Activated CD8-positive, alpha-beta memory T cell treated with anti-CD3 and anti-CD28 coated beads, Interleukin-2, amount 50 U/mL, for 4 hours (primary cell): ENCODE measurements around the gene RRAGB.
"Not testable (repeated sequence)": the region's sequence is repeated elsewhere in the genome, so short reads cannot be mapped to it uniquely, and the experiment has no call there.

Experiments
- DNase-seq: peaks from one replicate; pipeline ENCODE4 v3.0.0-alpha.2; 2020

Gene RRAGB, protein sequence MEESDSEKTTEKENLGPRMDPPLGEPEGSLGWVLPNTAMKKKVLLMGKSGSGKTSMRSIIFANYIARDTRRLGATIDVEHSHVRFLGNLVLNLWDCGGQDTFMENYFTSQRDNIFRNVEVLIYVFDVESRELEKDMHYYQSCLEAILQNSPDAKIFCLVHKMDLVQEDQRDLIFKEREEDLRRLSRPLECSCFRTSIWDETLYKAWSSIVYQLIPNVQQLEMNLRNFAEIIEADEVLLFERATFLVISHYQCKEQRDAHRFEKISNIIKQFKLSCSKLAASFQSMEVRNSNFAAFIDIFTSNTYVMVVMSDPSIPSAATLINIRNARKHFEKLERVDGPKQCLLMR

GRCh38 chrX:55717521-55718497 lies at the start of gene RRAGB:
Gene RRAGB, plus strand, starts transcription at chrX:55717749. Its CDS starts 579 bp downstream, at chrX:55718328.
- peak; percentile 90 for DNase-seq

DNA sequence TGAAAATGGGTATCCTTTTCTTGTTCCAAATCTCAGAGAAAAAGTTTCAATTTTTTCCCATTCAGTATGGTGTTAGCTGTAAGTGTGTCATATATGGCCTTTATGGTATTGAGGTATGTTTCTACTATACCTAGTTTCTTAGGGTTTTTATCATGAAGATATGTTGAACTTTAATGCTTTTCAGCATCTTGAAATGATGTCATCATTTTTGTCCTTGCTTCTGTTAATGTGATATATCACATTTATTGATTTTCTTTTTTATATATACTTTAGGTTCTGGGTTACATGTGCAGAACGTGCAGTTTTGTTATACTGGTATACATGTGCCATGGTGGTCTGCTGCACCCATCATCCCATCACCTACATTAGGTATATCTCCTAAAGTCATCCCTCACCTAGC lies 49.5 kb upstream of the RRAGB start:
- no peak for DNase-seq

- DNase-seq: not testable (repeated sequence)
Observed at GRCh38 chrX:55688579-55688978, 29.0 kb upstream of the RRAGB start.

GRCh38 chrX:55695227-55696018 lies 22.1 kb upstream of the RRAGB start:
- DNase-seq: no peak

DNA sequence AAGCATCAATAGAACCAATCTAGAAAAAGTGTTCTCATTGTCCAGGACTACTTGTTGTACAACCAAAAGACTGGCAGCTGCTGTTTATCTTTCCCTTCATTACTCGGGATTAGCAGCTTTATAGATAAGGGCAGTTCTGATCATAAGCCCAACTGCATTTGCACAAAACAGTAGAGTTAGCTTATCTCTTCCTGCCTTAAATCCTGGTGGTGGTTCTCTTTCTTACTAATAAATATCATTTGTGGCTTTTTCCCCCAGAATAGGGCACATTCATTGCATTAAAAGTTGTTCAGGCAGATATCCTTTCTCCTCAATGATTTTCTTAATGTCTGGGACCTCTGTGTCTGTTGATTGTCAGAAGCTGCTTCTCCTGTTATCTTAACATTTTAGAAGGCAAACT lies 20.2 kb upstream of the RRAGB start:
- DNase-seq: no peak

GRCh38 chrX:55702671-55703070 lies 14.9 kb upstream of the RRAGB start:
- no peak for DNase-seq

GRCh38 chrX:55703436-55703835 lies 14.1 kb upstream of the RRAGB start:
- DNase-seq: not testable (repeated sequence)

DNA sequence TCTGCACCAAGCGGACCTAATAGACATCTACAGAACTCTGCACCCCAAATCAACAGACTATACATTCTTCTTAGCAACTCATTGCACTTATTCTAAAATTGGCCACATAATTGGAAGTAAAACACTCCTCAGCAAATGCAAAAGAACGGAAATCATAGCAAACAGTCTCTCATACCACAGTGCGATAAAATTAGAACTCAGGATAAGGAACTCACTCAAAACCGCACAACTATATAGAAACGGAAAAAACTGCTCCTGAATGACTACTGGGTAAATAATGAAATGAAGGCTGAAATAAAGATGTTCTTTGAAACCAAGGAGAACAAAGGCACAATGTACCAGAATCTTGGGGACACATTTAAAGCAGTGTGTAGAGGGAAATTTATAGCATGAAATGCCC lies 12.5 kb upstream of the RRAGB start:
- not testable (repeated sequence) for DNase-seq

DNA sequence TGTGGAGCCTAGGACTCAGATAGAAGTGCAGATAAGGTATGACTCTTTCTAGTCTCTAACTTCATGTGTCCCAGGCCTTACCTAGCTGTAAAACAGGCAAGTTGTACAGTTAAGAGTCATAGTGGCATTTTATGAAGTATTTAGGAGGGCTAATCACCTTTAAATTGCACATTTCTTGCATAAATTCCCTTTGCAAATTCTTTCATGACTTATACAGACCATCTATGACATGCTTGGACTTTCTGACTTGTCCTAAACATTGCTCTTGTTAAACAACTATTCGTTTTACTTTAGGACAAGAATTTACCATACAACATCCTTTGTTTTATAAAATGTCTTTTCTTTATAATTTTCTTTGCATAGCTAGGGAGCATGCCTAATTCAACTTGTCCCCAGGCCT lies 7.8 kb upstream of the RRAGB start:
- no peak for DNase-seq

DNA sequence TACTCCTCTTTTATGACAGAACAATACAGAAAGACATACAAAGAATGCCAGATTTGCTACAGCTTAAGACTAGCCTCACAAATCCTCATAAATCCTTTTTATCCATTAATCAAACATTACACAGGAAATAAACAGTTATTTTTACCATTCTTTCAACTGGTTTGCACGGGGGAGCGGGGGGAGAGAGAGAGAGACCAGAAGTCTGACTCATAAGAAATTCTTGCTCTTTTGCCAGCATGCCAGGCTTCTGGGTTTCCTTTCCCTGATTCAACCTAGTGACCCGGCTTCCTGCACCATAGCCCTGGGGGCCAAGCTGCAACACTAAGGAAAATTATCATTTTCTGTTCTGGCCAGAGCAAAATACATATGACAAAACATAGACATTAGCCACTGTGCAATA lies 6.8 kb upstream of the RRAGB start:
- no peak for DNase-seq

- no peak for DNase-seq
Observed at GRCh38 chrX:55713631-55714030, 3.9 kb upstream of the RRAGB start.

GRCh38 chrX:55714161-55714560 lies 3.4 kb upstream of the RRAGB start:
- no peak for DNase-seq

- no peak for DNase-seq
Observed at GRCh38 chrX:55715847-55716246, 1.7 kb upstream of the RRAGB start.

GRCh38 chrX:55716937-55717336 lies 612 bp upstream of the RRAGB start:
- DNase-seq: no peak

GRCh38 chrX:55731826-55732225 lies 14.3 kb downstream of the RRAGB start:
- no peak for DNase-seq

GRCh38 chrX:55738969-55739368 lies 21.4 kb downstream of the RRAGB start:
- no peak for DNase-seq

DNA sequence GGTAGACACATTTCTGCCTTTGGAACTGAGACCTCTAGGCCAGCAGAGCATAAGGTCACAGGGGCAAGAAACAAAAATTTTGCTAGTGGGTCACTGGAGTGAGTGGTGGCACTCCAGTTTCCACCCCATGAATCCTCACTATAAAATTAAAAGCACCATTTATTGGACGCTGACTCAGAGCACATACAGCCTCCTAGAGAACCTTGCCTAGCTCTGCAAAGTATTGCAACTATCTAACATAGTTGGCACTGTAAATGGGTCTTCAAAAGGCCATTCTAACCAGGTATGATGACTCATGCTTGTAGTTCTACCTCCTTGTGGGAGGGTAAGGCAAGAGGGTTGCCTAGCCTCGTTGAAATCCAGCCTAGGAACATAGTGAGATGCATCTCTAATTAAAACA lies 25.1 kb downstream of the RRAGB start:
- DNase-seq: no peak

GRCh38 chrX:55748463-55748862 lies 30.9 kb downstream of the RRAGB start:
- not testable (repeated sequence) for DNase-seq

DNA sequence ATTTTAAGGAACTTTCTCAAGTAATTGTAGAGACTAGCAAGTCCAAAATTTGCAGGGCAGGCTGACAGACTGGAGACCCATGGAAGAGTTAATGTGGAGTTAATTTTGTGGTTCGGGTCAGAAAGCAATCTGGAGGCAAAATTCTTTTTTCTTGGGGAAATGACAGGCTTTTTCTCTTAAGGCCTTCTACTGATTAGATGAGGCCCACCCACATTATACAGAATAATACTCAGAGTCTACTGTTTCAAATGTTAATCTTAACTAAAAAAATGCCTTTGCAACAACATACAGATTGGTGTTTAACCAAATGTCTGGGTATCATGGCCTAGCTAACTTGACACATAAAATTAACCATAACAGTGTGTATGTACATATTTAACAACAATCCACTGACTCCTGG lies 32.7 kb downstream of the RRAGB start:
- no peak for DNase-seq

DNA sequence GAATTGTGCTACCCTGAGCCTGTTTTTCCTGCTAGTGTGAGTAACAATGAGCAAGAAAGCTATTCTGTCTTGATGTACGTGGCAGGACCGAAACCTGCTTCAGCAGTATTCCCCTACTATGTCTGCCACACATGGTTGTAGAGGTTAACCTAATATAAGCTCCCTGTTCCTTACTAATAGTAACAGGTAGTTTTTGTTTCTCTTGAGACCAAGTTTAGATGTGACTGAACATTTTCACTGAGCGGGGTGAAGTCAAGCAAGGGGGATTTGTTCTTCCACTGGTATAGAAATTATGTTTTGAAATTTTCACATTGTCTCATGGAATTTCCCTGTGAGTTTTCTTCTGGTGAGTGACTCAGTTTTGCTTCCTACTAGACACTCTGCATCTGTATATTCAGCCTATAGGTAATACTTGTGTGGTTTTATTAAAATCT lies 37.3 kb downstream of the RRAGB start:
- DNase-seq: no peak

GRCh38 chrX:55758033-55758432 lies 40.5 kb downstream of the RRAGB start:
- DNase-seq: no peak

DNA sequence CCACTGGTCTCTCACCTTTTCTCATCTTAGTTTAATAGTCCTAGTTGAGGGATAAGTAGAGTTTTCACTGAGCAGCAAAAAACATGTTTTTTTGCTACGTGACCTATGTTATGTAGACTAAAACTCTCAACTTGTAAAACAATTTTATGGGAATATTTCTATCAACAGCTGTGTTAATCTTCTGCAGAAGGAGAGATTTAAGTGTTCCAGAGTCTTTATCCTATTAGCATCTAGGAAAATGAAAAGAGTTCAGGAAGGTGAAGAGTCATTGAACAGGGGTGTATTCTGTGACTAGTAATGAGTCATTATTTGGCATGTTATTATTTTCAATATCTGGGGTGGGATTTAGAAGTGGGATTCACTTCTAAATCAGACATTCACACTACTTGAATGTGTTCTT lies 41.9 kb downstream of the RRAGB start:
- DNase-seq: no peak

GRCh38 chrX:55767100-55767499 lies 49.6 kb downstream of the RRAGB start:
- no peak for DNase-seq
